GM12892 (cell line): ENCODE data around the gene CHMP3.
"Not testable (repeated sequence)": the region's sequence is repeated elsewhere in the genome, so short reads cannot be mapped to it uniquely, and the experiment has no call there.

ENCODE experiments used
- POLR2A ChIP-seq: IDR thresholded peaks from 2 replicates; pipeline ENCODE4 v1.6.1; 2011; ENCODE audit warnings: low read depth, low read length, control low read depth
- POLR2AphosphoS5 ChIP-seq: IDR thresholded peaks from 2 replicates; pipeline ENCODE4 v1.6.1; 2011; ENCODE audit warnings: low read depth, low read length, control low read depth
- TAF1 ChIP-seq: IDR thresholded peaks from 2 replicates; pipeline ENCODE4 v1.6.1; 2011; ENCODE audit warnings: low read depth, mild to moderate bottlenecking, control low read depth, low read length, borderline replicate concordance

DNA sequence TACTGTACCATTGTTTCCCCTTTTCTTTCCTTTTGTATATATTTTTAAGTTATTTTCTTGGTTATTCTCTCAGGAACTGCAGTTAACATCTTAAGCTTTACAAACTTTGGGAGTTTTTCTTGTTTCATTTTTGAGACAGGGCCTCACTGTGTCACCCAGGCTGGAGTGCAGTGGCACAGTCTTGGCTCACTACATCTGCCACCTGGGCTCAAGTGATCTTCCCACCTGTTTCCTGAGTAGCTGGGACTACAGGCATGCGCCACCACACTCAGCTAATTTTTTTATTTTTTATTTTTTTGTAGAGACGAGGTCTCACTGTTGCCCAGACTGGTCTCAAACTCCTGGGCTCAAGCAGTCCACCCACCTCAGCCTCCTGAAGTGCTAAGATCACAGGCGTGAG, 66.9 kb downstream of the CHMP3 start:
- TF ChIP-seq POLR2A, TAF1, POLR2AphosphoS5: not testable (repeated sequence)
